NCI-H1092 treated with DMSO at 0.1 percent for 48 hours (cell line): ENCODE measurements around the gene LMNTD2.
A peak's percentile ranks its signal among the peaks of the same experiment; 100 is the strongest.

Experiments used
- DNase-seq: peaks from one replicate; lab custom pipeline; 2025; lab: John Stamatoyannopoulos, UW

Gene LMNTD2

DNA sequence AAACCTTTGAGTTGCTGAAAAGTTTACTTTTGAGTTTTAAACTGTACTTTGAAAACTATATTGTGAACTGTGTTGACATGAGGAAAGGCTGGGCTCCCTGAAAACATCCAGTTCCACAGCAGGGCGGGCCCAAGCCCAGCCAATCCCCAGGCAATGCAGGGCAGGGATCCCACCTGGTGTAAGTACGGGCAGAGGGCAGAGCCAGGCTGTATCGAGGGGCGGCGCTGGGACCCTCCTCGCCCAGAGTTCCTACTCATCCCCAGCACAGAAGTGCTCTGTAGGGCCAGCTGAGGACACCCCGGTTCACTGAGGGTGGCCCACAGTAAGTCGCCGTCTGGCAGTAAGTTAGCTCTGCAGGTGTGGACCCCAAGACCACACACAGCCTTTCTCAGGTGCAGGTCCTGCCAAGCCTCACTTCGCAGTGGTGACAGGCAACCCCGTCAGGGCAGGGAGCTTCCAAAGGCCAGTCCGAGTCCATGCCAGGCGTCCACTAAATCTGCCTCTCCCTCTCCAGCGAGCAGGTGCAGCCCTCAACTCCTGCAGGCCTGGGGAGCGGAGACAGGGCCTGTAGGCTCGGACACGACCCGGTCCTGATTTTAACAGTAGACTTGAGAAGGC is 6.6 kb upstream of the LMNTD2 start:
- DNase-seq: no peak

DNA sequence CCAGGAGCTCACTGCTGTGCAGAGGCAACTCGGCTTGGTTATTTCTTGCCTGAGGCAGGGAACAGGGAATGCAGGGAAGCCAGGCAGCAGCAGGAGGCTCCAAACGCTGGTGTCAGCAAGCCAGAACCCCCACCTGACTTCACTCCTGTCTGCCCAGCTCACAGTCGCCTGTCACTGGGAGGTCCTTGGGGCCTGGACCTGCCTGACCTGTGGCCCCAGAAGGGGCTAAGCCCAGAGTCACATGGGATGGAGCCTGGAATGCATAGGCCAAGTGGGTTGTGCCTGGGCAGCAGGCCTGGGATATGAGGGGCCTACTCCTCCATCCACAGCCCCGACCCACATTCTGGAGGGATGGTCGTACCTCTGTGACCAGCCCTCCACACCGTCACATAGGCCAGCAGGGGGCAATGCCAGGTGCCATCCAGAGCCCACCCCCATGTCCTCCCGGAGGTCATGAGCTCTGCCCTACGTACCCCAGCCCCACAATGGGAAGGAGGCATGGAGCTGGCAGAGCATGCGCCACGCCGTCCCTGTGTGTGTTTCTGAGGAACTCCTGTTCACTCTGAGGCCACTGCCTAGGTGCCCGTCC is 5.5 kb upstream of the LMNTD2 start:
- DNase-seq: no peak

DNA sequence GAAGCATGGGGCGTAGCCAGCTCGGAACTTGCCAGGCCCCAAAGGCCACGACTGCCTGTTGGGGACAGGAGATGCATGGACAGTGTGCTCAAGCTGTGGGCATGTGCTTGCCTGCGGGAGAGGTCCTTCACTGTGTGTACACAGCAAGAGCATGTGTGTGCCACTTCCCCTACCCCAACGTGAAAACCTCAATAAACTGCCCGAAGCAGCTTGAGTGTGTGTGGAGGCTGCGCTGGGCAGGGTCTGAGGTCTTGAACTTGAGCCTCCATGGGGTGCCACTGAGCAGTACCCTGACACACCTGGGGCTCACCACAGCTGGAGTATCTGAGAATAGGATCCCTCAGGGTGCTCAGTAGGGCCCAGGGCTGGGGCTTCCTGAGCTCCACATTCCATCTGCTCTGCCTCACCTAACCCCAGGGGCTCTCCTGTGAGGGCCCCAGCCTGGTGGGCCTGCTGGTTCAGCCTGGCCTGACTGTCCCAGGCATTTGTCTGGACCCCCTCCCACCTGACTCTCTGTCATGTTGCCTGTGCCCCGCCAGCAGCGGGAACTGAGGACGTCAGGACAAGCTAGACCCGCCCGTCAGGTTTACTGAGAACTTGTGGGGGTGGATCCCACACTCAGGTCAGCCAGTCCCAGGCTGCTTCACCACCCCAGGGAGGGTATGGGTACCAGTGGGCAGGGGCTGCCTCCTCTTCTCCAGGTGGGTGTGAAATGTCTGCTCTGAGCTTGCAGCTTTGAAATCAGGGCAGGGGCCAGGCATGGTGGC is 3.5 kb upstream of the LMNTD2 start:
- DNase-seq: no peak

DNA sequence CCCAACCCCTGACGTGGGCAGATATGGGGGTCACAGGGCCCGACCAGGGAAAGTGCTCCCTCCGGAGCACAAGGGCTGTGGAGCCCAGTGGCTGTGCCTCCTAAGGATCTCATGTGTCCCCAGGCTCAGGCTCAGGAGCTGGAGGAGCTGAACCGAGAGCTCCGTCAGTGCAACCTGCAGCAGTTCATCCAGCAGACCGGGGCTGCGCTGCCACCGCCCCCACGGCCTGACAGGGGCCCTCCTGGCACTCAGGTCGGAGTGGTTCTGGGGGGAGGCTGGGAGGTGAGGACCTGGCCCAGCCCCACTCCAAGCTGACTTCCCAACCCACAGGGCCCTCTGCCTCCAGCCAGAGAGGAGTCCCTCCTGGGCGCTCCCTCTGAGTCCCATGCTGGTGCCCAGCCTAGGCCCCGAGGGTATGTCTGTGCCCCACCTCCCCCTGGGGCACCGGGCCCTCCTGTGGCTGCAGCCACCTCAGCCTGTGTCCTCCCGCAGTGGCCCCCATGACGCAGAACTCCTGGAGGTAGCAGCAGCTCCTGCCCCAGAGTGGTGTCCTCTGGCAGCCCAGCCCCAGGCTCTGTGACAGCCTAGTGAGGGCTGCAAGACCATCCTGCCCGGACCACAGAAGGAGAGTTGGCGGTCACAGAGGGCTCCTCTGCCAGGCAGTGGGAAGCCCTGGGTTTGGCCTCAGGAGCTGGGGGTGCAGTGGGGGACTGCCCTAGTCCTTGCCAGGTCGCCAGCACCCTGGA is 2.7 kb upstream of the LMNTD2 start:
- DNase-seq: no peak

DNA sequence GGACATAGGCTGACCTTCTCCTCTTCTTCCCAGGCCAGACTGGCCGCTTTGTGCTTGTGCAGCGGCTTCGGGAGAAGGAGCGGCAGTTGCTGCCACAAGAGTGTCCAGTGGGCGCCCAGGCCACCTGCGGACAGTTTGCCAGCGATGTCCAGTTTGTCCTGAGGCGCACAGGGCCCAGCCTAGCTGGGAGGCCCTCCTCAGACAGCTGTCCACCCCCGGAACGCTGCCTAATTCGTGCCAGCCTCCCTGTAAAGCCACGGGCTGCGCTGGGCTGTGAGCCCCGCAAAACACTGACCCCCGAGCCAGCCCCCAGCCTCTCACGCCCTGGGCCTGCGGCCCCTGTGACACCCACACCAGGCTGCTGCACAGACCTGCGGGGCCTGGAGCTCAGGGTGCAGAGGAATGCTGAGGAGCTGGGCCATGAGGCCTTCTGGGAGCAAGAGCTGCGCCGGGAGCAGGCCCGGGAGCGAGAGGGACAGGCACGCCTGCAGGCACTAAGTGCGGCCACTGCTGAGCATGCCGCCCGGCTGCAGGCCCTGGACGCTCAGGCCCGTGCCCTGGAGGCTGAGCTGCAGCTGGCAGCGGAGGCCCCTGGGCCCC is 1.6 kb upstream of the LMNTD2 start:
- no peak for DNase-seq

DNA sequence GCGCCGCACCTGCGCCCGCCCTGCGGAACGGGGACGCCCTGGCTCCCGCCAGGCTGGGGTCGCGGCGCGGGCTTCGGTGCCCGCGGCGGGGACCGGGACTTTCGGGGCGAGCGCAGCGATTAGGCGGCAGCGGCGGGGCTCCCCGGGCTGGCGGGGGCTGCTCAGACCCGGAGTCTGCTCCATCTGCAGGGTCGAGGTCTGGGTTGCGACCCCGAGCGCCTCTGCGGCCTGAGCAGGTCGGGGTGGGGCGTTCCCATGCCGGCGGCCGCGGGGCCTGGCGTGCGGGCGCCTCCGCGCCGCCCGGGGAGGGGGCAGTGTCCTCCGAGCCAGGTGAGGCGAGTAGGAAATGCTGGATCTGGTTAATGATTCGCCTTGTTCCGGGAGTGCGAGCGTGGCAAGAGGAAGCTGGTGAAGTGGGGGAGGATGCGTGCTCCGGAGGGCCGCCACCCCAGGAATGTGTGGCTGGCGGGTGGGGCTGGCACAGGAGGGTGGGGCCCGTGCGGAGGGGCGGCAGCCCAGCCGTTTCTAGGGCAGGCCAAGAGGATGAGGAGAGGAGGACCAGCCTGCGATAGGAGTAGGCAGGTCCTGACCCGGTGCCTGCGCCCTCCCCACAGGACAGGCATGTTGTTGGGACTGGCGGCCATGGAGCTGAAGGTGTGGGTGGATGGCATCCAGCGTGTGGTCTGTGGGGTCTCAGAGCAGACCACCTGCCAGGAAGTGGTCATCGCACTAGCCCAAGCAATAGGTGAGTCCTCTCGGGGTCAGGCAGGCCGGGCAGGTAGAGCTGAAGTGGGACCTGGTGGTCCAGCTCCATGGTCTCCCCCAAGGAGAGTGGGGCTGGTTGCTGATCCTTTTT is 838 bp upstream of the LMNTD2 start:
- DNase-seq: no peak

DNA sequence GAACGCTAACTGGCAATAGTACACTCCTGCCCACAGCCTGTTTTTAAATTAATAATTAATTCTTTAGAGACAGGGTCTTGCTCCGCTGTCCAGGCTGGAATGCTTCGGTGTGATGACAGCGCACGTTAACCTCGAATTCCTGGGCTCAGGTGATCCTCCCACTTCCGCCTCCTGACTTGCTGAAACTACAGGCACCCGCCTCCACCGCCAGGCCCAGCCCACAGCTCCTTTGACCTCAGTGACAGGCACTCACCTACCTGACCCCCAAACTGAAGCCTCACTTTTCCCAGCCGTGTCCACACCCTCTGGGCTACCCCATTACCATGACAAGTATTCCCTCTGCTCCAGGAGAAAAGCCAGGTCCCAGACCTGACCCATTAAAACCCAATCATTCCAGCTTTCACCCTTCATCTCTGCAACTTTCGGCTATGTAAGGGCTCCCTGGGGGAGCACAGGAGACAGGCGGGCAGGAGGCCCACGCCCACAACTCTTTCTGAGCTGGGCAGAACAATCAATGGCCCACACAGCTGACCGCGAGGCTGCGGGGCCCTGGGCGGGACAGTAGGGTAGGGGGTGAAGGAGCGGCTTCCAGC is 730 bp downstream of the LMNTD2 start:
- no peak for DNase-seq

DNA sequence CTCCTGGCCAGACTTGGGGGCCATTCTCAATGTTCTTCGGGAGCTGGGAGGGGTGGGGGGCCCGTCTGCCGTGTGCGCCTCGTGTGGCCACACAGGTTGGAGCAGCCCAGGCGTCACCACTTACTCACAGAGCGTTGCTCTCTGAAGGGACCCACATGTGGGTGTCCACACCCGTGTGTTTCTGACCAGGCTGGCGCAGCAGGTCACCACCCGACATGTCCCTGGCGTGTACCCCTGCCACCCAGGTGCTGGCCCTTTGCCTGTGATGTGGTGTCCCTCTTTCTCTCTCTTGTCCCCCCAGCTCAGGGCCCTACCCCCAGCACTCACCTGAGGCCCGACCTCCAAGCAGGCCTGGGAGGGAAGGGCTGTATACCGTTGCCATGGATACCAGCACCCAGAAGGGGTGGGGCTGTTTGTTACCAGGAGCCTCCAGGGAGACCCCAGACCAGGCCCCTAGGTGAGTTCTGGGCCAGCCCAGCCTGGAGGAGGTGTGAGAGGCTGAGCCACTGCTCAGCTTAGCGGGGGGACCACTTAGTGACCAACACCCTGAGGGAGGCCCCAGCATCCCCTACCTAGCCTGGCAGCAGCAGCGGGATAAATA is 1.4 kb downstream of the LMNTD2 start:
- DNase-seq: no peak

DNA sequence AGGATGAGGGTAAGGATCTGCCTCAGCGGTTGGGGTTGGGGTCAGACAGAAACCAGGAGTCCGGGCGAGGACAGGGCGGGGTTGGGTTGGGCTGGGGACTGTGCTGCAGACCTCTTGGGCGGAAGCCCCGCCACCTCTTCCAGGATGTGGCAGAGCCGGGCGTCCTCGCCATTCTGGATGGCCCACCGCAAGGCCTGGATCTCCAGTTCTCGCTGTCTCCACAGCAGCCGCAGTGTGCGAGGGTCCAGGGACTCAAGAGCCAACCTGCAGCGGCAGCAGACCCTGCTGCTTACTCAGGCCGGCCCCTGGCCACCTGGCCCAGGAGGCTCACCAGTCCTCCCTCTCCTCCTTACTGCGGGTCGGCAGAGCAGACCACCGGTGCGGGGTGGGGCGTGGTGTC is 2.0 kb downstream of the LMNTD2 start:
- no peak for DNase-seq

DNA sequence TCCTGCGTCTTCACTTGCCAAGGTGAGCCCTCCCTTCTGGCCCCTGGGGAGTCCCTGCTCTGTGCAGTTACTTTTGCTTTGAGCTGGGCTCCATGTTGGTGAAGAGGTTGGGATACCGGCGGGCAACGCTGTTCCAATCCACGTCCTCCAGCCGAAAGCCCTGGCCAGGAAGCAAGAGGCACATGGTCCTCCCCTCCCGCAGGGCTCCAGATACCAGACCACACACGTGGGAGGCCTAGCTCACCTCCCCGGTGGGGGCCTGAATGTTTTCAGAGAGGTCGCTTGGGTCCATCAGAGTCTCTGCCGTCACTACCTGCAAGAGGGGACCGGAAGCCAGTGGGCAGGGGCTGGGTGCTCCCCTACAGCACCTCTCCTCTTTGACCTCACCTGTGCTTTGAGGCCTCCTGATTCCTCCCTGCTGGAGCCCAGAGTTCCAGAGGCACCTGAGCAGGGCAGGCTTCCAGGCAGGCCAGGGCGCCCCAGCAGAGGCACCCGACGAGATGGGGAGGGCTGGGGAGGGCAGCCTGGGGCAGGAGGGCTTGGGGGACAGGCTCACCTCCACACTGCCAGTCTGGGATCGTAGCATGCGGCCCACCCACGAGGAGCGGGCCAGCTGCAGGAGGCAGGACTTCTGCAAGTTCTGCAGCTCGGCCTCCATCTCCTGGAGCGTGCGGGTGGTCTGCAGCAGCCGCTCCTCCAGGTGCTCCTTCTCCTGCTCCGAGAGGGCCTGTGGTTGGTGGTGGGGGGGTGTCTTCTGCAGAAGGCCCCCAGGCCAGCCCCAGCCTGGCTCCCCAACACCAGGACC is 3.0 kb downstream of the LMNTD2 start:
- DNase-seq: no peak

DNA sequence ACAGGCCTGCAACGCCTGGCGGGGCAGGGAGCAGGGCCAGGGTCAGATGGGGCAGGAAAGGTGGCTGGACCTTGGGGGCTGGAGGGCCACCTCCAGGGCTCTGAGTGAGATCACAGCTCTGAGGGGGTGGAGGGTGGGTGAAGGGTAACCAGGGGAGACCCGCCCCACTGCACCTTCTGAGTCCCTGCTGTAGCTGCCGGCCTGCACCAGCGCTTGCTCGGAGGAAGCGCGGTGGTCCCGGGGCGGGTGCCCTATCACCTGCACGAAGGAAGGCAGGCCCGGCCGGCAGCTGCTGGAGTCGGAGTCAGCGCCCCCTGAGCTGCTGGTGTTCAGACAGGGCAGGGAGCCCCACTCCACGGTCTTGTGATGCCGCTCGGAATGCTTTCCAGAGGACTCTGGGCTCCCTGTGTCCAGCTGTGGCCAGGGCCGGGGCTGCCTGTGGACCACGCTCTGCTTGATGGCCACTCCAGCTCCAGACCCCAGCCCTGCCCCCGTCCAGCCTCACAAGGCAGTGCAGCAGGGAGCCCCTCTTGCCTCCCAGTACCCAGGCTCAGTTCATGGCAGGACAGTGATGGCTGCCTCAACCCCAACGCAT is 3.8 kb downstream of the LMNTD2 start:
- no peak for DNase-seq

DNA sequence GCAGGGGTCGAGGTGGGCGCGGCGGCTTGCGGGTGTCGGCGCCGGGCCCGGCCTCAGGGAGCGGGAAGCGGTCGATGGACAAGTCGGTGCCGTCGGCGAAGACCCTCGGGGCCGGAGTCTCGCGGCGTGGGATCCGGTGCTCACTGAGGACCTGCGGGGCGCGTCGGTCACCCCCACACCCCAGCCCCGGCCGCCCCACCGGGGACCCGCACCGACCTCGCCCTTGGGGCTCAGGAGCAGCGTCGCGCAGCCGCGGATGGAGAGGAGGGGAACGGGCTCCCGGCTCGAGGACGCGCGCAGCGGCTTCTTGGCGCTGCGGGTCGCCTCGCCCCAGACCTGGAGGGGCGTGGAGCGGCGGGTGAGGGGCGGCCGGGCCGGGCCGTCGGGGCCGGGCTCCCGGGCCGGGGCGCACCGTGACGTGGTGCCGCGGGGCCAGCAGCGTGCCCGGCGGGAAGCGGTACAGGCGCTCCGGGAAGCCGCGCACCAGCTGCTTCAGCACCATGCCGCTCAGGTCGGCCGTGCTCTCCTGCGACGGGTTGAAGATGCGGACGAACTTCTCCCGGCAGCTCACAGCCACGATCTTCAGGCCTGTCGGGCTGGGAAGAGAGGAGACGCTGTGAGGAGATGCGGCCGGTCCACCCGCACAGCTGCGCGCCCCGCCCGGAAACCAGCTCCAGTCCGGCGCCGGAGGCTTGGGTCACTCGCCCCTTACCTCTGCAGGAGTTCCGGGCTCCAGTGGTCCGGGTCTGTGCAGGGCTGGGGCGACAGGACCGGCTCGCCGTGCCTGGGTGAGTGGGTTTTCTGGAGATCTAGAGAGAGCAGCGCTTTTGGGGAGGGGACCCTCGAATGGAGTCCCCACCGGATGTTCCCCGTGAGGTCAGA is 4.5 kb downstream of the LMNTD2 start:
- DNase-seq: no peak

DNA sequence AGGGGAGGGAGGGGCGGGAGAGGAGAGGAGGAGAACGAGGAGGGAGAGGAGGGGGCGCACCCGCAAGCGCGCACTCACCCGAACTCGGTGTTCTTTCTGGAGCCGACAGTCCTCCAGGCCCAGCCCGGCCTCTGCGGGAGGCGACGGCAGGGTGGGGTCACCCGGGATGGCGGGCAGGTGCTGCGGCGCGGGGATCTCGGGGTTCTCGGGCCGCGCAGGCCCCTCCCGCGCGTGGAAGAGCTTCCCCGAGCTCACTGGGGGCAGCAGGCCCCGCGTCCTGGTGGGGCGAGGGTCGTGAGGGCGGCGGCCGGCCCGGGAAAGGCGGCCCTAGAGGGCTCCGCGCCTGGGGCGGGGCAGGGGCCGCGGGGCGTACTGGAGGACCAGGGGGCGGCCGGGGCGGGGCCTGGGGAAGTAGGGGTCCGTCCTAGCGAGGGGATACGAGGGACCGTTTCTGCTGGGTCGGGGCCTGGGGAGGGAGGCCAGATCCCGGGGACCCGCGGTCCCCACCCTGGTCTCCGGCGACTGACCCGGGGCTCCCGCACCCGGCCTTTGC is 5.2 kb downstream of the LMNTD2 start:
- no peak for DNase-seq

DNA sequence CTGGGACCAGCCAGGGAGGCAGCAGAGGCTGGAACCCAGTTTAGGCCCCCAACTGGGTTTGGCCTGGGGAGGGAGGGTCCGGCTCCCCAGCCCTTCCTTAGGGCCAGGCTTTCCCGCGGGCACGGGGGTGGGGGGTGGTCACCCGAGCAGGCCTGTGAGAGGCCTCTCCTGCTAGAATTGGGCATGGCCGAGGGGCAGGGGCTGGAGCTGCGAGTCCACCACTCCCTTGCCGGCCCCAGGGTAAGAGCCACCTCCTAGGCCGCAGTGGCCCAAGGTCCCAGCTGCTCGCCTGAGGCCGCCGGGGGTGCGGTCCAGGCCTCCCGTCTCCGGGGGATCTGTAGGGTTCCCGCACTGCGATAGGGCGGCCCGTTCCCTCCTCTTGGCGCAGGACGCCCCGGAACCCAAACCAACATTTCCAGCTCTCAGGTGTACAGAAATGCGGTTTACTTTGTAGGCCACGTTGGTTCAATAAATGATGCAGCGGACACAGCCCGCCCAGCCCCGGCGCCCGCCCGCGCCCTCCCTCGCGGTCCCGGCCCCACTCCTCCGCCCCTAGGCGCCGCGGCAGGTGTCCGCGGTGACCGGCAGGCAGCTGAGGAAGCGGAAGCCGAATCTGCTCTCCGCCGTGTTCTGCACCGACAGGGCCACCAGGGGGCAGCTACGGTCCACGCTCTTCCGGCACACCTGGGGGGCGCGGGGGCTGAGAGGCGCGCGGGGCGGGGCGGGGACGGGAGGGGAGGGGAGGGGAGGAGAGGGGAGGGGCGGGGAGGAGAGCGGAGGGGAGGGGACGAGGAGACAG is 5.9 kb downstream of the LMNTD2 start:
- peak; percentile 77 for DNase-seq

DNA sequence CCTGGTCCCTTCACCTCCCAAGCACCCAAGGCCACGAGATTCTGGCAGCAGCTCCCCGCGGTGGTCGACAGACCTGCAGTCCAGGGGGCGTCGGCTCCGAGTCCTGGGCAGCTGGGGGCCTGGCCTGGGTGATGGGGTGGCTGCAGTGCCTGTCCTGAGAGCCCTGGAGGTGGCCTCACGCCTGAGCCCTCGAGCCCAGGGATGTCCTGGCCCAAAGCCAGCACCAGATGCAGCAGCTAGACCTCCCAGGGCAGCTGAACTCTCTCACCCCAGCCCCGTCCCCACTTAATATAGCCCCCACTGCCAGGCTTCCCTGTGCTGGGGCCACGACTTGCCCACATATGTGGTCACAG is 6.6 kb downstream of the LMNTD2 start:
- DNase-seq: no peak

DNA sequence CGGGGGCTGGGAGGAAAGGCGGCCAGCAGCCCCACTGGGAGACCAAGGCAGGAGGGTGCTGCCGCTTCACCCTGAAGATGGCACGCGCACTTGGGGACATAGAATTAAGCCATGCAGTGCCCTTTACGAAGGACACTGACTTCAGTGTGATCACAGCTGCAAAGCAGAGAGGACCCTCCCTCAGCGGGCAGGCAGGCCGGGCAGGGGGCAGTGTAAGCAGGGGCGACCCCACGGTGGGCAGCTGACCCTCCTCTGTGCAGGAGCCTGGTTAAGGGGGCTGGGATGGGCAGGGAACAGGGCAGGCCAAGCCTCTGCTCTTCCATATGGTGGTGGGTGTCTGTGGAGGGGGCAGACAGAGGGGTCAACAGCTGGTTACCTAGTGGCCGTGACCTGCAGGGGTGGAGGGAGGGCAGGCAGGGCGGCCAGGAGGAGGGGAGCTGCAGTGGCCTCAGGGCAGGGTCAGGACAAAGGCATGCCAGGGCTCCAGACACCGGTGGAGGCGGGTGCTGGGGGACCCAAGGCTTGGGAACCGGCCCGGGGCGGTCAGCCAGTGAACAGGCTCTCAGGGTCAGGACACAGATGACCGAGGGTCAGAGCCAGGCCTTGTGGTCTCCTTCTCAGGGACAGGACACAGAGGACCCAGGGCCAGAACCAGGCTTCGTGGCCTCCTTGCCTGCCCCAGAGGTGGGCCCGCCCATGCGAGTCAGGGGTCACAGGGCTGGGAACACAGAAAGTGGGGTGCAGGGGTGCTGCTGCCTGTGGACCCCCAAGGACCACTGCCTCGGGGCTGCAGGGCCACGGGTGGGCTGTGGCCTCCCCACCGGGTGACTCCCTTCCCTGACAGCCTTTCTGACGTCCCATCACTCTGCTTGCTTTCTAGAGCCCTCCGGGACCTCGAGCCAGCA is 7.2 kb downstream of the LMNTD2 start:
- no peak for DNase-seq
